ENCODE results near the gene ATRNL1. TPM values are rescaled to one million over a fixed set of nuclear protein-coding genes. Genes with fewer than 3 reads are reported as not detected.

Gene ATRNL1
- total RNA-seq, 1 experiment from 2014 or later = not detected

DNA sequence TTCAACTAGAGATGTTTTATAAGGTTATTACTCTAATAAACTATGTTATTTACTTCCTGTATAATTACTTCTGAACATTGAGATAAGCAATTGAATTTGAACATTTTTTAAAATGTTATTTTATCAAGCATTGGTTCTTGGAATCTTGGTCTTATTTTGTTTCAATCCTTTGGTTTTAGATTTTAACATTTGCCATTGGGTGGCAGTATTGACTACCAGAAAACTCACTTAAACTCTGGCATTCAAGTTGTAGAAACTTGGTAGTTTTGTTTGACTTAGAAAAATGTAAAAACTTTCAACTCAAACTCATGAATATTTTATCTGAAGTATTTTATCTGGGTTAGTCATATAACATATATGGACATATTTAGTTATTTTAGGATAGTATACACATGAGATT lies 48.1 kb downstream of the ATRNL1 start:
- Histone ChIP-seq H3F3A (ENCODE audit: low read length, unreplicated experiment) (no peaks in the 10 kb centered on the region), H3K9me2 (replicated peaks; ENCODE audit: low read length) (no peaks in the 10 kb centered on the region), H3K4me1 (ENCODE audit: insufficient read depth, low read length) (no peaks in the 10 kb centered on the region), H3K9me3 (ENCODE audit: low read length) (no peaks in the 10 kb centered on the region), H4K20me1 (ENCODE audit: low read length) (no peaks in the 10 kb centered on the region), H3K9ac (ENCODE audit: low read length) (no peak overlapping the region), H3K79me2 (ENCODE audit: low read length) (no peaks in the 10 kb centered on the region), H2AFZ (ENCODE audit: low read length) (no peak overlapping the region), H3K27me3 (ENCODE audit: low read length) (no peaks in the 10 kb centered on the region), H3K27ac (ENCODE audit: low read length) (no peak overlapping the region), H3K4me2 (ENCODE audit: low read length) (no peak overlapping the region), H3K36me3 (ENCODE audit: low read depth, low read length) (no peaks in the 10 kb centered on the region), H3K4me3 (ENCODE audit: low read length) (no peak overlapping the region)
- TF ChIP-seq, protein P1, sequence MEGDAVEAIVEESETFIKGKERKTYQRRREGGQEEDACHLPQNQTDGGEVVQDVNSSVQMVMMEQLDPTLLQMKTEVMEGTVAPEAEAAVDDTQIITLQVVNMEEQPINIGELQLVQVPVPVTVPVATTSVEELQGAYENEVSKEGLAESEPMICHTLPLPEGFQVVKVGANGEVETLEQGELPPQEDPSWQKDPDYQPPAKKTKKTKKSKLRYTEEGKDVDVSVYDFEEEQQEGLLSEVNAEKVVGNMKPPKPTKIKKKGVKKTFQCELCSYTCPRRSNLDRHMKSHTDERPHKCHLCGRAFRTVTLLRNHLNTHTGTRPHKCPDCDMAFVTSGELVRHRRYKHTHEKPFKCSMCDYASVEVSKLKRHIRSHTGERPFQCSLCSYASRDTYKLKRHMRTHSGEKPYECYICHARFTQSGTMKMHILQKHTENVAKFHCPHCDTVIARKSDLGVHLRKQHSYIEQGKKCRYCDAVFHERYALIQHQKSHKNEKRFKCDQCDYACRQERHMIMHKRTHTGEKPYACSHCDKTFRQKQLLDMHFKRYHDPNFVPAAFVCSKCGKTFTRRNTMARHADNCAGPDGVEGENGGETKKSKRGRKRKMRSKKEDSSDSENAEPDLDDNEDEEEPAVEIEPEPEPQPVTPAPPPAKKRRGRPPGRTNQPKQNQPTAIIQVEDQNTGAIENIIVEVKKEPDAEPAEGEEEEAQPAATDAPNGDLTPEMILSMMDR (conservative IDR thresholded peaks at IDR 0.05; ENCODE audit: low read depth, low read length) = peak; percentile 56
- no peak for TF ChIP-seq EZH2 (IDR thresholded peaks at IDR 0.05; ENCODE audit: low read length, unreplicated experiment)
- TF ChIP-seq EZH2phosphoT487 (IDR thresholded peaks at IDR 0.05; ENCODE audit: borderline replicate concordance, low read length) = no peak
- no peak for ATAC-seq
- DNase-seq = no peak
- intact Hi-C loops (cut with micrococcal nuclease) = no loop called here
- ChIA-PET CTCF (no interaction called here), POLR2A (ENCODE audit: unreplicated experiment) (no interaction called here)
- BruUV-seq (replicated peaks) = no TSS peak

- POLR2A ChIA-PET (ENCODE audit: unreplicated experiment) = no interaction called here
- BruUV-seq (replicated peaks) = no TSS peak
- no peaks in the 10 kb centered on the region for H4K20me1 ChIP-seq (ENCODE audit: low read length)
- TF ChIP-seq EZH2phosphoT487 (IDR thresholded peaks at IDR 0.05; ENCODE audit: borderline replicate concordance, low read length) = no peak
- TF ChIP-seq, protein P1 (conservative IDR thresholded peaks at IDR 0.05; ENCODE audit: low read depth, low read length) = no peak
- H3K4me3 ChIP-seq (ENCODE audit: low read length) = no peak overlapping the region
- H3K4me2 ChIP-seq (ENCODE audit: low read length) = no peak overlapping the region
- peaks cover 4% of the 10 kb centered on the region; the same call in 1 of the 2 replicates for H3K27me3 ChIP-seq (ENCODE audit: low read length)
- no peaks in the 10 kb centered on the region for H3K4me1 ChIP-seq (ENCODE audit: insufficient read depth, low read length)
- no peaks in the 10 kb centered on the region for H3K36me3 ChIP-seq (ENCODE audit: low read depth, low read length)
- ATAC-seq = no peak
- no peak for DNase-seq
- H2AFZ ChIP-seq (ENCODE audit: low read length) = no peak overlapping the region
- no peaks in the 10 kb centered on the region for H3F3A ChIP-seq (ENCODE audit: low read length, unreplicated experiment)
- no peaks in the 10 kb centered on the region for H3K79me2 ChIP-seq (ENCODE audit: low read length)
- no peak overlapping the region for H3K27ac ChIP-seq (ENCODE audit: low read length)
- CTCF ChIA-PET = no interaction called here
- no peaks in the 10 kb centered on the region for H3K9me2 ChIP-seq (replicated peaks; ENCODE audit: low read length)
- H3K9me3 ChIP-seq (ENCODE audit: low read length) = no peaks in the 10 kb centered on the region
- intact Hi-C loops (cut with micrococcal nuclease) = no loop called here
- no peak overlapping the region for H3K9ac ChIP-seq (ENCODE audit: low read length)
Measured at GRCh38 chr10:115157357-115157756, 64.2 kb downstream of the ATRNL1 start.

DNA sequence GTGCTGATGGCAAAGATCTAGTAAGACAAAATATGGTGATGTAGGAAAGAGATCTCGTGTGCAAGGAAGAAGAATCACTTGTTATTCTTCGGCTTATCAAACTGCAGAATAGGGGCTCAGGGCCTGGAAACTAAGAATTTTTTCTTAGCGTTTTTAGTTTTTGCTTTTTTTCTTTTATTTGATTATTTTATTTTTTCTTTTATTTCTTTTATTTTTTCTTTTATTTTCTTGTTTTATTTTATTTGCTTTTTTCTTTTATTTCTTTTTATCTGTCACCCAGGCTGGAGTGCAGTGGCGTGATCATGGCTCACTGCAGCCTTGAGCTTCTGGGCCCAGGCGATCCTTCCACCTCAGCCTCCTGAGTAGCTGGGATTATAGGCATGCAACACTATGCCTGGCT lies 70.0 kb downstream of the ATRNL1 start:
- no peak for TF ChIP-seq EZH2phosphoT487 (IDR thresholded peaks at IDR 0.05; ENCODE audit: borderline replicate concordance, low read length)
- no peak for TF ChIP-seq EZH2 (IDR thresholded peaks at IDR 0.05; ENCODE audit: low read length, unreplicated experiment)
- TF ChIP-seq, protein P1 (conservative IDR thresholded peaks at IDR 0.05; ENCODE audit: low read depth, low read length) = no peak
- Histone ChIP-seq H3K36me3 (ENCODE audit: low read depth, low read length) (no peaks in the 10 kb centered on the region), H3K79me2 (ENCODE audit: low read length) (no peaks in the 10 kb centered on the region), H3K9ac (ENCODE audit: low read length) (no peak overlapping the region), H3K4me2 (ENCODE audit: low read length) (no peak overlapping the region), H2AFZ (ENCODE audit: low read length) (no peak overlapping the region), H4K20me1 (ENCODE audit: low read length) (no peaks in the 10 kb centered on the region), H3K9me3 (ENCODE audit: low read length) (no peaks in the 10 kb centered on the region), H3K4me3 (ENCODE audit: low read length) (no peak overlapping the region), H3K4me1 (ENCODE audit: insufficient read depth, low read length) (no peaks in the 10 kb centered on the region), H3K27me3 (ENCODE audit: low read length) (peaks cover 4% of the 10 kb centered on the region; the same call in 1 of the 2 replicates), H3F3A (ENCODE audit: low read length, unreplicated experiment) (no peaks in the 10 kb centered on the region), H3K9me2 (replicated peaks; ENCODE audit: low read length) (no peaks in the 10 kb centered on the region), H3K27ac (ENCODE audit: low read length) (no peak overlapping the region)
- ChIA-PET CTCF (no interaction called here), POLR2A (ENCODE audit: unreplicated experiment) (no interaction called here)
- intact Hi-C loops (cut with micrococcal nuclease) = no loop called here
- BruUV-seq (replicated peaks) = no TSS peak
- no peak for DNase-seq
- ATAC-seq = no peak
